Heart left ventricle (tissue), 16 donors: Measurements from ENCODE around the gene JPH2. TPM values are rescaled to one million over a fixed set of nuclear protein-coding genes. Genes with fewer than 3 reads are reported as not detected.
"Not testable (repeated sequence)": the region's sequence is repeated elsewhere in the genome, so short reads cannot be mapped to it uniquely, and the experiment has no call there.

Experiments used
- ATAC-seq, 4 donors: fragments of 200-7000 bp; cut with Tn5 transposase; one replicate each; pipeline ENCODE4 v1.9.1; 2020 to 2022; ENCODE audit warnings: moderate library complexity in 4 of 4, mild to moderate bottlenecking in 3 of 4, moderate number of reproducible peaks in 1 of 4
- DNase-seq, 5 donors: peaks; one replicate each; pipeline ENCODE4 v3.0.0-alpha.2; 2020
- H3K27ac ChIP-seq, 12 donors: fragments of 200-600 bp; sonication (generic) in 4 of 12; one replicate each; pipeline versions ENCODE4 v1.5.0 to v1.8.0; 2016 to 2022; ENCODE audit warnings: mild to moderate bottlenecking in 2 of 12
- H3K27me3 ChIP-seq, 9 donors: fragments of 200-600 bp; sonication (generic) in 2 of 9; one replicate each; pipeline versions ENCODE4 v1.5.1 to v1.8.0; 2016 to 2022; ENCODE audit warnings: mild to moderate bottlenecking in 3 of 9
- H3K36me3 ChIP-seq, 9 donors: fragments of 200-600 bp; sonication (generic) in 2 of 9; one replicate each; pipeline versions ENCODE4 v1.5.0 to v1.8.0; 2018 to 2022; ENCODE audit warnings: mild to moderate bottlenecking in 2 of 9
- H3K4me1 ChIP-seq, 12 donors: fragments of 200-600 bp; sonication (generic) in 4 of 12; one replicate each; pipeline versions ENCODE4 v1.5.0 to v1.8.0; 2016 to 2022; ENCODE audit warnings: mild to moderate bottlenecking in 3 of 12
- H3K4me3 ChIP-seq, 12 donors: fragments of 200-600 bp; sonication (generic) in 4 of 12; one replicate each; pipeline versions ENCODE4 v1.5.0 to v1.8.0; 2017 to 2022; ENCODE audit warnings: mild to moderate bottlenecking in 9 of 12, moderate library complexity in 4 of 12
- H3K9me3 ChIP-seq, 12 donors: fragments of 200-600 bp; sonication (generic) in 4 of 12; one replicate each; pipeline versions ENCODE4 v1.5.0 to v1.8.0; 2016 to 2022; ENCODE audit warnings: mild to moderate bottlenecking in 1 of 12
- POLR2A ChIP-seq, 2 donors: fragments of 450-650 bp; IDR thresholded peaks; one replicate each; pipeline ENCODE4 v1.6.1; 2017; ENCODE audit warnings: antibody characterized with exemption in 2 of 2, mild to moderate bottlenecking in 2 of 2, moderate library complexity in 2 of 2
- WGBS, 4 donors: extraction: QIAGEN DNeasy Blood & Tissue Kit in 2 of 4; methylation state at CpG; one replicate each; pipeline versions ENCODE4 v1.1.5 to v1.1.7; 2013 to 2018; 5-methylcytosine and 5-hydroxymethylcytosine counted together
- intact Hi-C, 10 donors: fragments of 100-400 bp; cut with DNase I; formaldehyde crosslinking; loops; one replicate each; pipeline versions ENCODE4 v1.11.1 to v1.14.2; 2022
- polyA plus RNA-seq, 2 donors: library from polyadenylated mRNA; stranded (reverse); fragments of 200-250 nt; gene quantifications; one replicate each; pipeline ENCODE4 v1.2.3, GENCODE V29; 2013
- total RNA-seq, 9 donors: library from RNA; depleted of rRNA in 2 of 9; stranded (reverse); fragments of >200 nt in 2 of 9; fragmentation: NEBNext Ultra II Directional in 3 of 9; extraction: Animal tissue kit (Norgen Biotek cat#: 25700) in 3 of 9; gene quantifications; one replicate each; pipeline versions ENCODE4 v1.1.0 to v1.2.4, GENCODE V29; 2016 to 2023
- TF ChIP-seq, protein P1 (sequence below), 12 donors: fragments of 200-600 bp; sonication (generic) in 4 of 12; IDR thresholded peaks; one replicate each; pipeline versions ENCODE4 v1.5.0 to v1.8.0; 2018 to 2022; ENCODE audit warnings: antibody characterized with exemption in 12 of 12, mild to moderate bottlenecking in 5 of 12
- donor health status: ischemic (EF 13 %, LVEDD 7.1; RV severe dilation, severe dysfunction).
- donor health status: healthy with polysubstance abuse.
- donor health status: DM: no; HTN: yes; CAD: no.
- donor health status: DM: no; HTN: no; CAD: no.
- donor health status: ischemic (EF 25% LVEDD 6.9; RV normal size, moderate dysfunction).
- donor health status: ischemic (EF 25% LVEDD 5.7; RV mildly dilated, moderate dysfunction).
- donor health status: healthy.
- donor health status: DM: yes; HTN: yes; CAD: no.
- donor health status: ischemic (EF 35%, LVEDD 5.7; RV mildly dilated, moderate dysfunction).
- donor health status: nonischemic (EF 11% LVEDD 7.7; RV severe dilation, severe dysfunction).
- donor health status: DM: yes; HTN: yes; CAD: no.
- donor health status: PGD.
- donor health status: ischemic (EF 29% LVEDD 5.4; RV normal size, mild dysfunction).
- donor health status: nonischemic (EF 23%, LVEDD 6.1; RV moderate dilation, normal function).

JPH2 gene
- total and polyA plus RNA-seq, 11 donors: 99.5 to 219 (median 155) TPM

- Histone ChIP-seq H3K4me3 (no peak overlapping the region), H3K27me3 (no peaks in the 10 kb centered on the region), H3K9me3 (no peaks in the 10 kb centered on the region), H3K27ac (peak overlapping the region in 3 of 12 donors; percentile 22 to 80 (median 48)), H3K4me1 (peaks cover 0 to 31% (median 5%) of the 10 kb centered on the region in 12 donors), H3K36me3 (peaks cover 0 to 4% (median 0%) of the 10 kb centered on the region in 9 donors)
- no peak for TF ChIP-seq POLR2A (IDR thresholded peaks at IDR 0.05)
- TF ChIP-seq, protein P1, sequence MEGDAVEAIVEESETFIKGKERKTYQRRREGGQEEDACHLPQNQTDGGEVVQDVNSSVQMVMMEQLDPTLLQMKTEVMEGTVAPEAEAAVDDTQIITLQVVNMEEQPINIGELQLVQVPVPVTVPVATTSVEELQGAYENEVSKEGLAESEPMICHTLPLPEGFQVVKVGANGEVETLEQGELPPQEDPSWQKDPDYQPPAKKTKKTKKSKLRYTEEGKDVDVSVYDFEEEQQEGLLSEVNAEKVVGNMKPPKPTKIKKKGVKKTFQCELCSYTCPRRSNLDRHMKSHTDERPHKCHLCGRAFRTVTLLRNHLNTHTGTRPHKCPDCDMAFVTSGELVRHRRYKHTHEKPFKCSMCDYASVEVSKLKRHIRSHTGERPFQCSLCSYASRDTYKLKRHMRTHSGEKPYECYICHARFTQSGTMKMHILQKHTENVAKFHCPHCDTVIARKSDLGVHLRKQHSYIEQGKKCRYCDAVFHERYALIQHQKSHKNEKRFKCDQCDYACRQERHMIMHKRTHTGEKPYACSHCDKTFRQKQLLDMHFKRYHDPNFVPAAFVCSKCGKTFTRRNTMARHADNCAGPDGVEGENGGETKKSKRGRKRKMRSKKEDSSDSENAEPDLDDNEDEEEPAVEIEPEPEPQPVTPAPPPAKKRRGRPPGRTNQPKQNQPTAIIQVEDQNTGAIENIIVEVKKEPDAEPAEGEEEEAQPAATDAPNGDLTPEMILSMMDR (IDR thresholded peaks at IDR 0.05): no peak
- ATAC-seq: peak; percentile 14 to 45 (median 23)
- 33 to 40% (median 38%) methylated on average over 9 of the region's 9 CpGs for WGBS, 4 donors
- intact Hi-C loops: no loop called here
- peak in 1 of 5 donors; percentile 14 for DNase-seq
Measured at GRCh38 chr20:44129911-44130718, 56.9 kb downstream of the JPH2 start.

DNA sequence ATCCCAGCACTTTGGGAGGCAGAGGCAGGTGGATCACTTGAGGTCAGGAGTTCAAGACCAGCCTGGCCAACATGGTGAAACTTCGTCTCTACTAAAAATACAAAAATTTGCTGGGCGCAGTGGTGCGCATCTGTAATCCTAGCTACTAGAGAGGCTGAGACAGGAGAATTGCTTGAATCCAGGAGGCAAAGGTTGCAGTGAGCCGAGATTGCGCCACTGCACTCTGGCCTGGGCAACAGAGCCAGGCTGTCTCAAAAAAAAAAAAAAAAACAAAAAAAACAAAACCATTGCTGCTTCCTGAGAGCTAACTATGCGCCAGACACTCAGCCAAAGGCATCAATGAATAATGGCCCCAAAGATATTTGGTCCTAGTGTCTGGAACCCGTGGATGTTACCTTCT is 57.7 kb downstream of the JPH2 start:
- intact Hi-C loops, ATAC-seq, DNase-seq, H3K27me3 ChIP-seq, H3K4me3 ChIP-seq, H3K36me3 ChIP-seq, H3K9me3 ChIP-seq: not testable (repeated sequence)
- WGBS, 4 donors: 84 to 89% (median 85%) methylated on average over 7 of the region's 7 CpGs
- Histone ChIP-seq H3K4me1 (peaks cover 0 to 36% (median 7%) of the 10 kb centered on the region in 12 donors), H3K27ac (peak overlapping the region in 3 of 12 donors; percentile 22 to 80 (median 48))

DNA sequence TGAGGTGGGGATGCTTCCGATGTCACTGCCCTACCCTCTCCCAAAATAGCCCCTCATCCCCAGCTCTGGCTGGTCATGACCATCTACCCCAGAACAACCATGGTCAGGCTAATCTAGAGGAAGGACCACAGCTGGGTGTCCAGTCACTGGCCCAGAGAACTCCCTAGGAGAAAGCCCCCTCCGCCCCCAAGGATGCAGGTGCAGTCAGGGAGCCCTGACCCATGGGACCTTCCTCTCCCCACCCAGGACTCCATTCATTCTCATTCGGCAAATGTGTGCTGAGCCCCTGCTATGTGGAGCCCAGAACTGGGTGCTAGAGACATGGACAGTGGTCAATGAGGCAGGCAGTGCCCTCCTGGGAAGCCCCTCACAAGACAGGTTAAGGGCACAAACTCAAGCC is 60.5 kb downstream of the JPH2 start:
- WGBS, 4 donors: 78 to 100% (median 80%) methylated on average over 1 to 3 of the region's 3 CpGs
- ATAC-seq: no peak
- Histone ChIP-seq H3K4me3 (no peak overlapping the region), H3K27me3 (no peaks in the 10 kb centered on the region), H3K27ac (peak overlapping the region in 1 of 12 donors; percentile 9), H3K36me3 (peaks cover 0 to 4% (median 0%) of the 10 kb centered on the region in 9 donors), H3K9me3 (no peaks in the 10 kb centered on the region), H3K4me1 (peaks cover 0 to 57% (median 9%) of the 10 kb centered on the region in 12 donors)
- intact Hi-C loops: no loop called here
- no peak for DNase-seq
- no peak for TF ChIP-seq POLR2A (IDR thresholded peaks at IDR 0.05)
- TF ChIP-seq, protein P1 (IDR thresholded peaks at IDR 0.05): no peak

- H3K27me3 ChIP-seq: no peaks in the 10 kb centered on the region
- no peaks in the 10 kb centered on the region for H3K9me3 ChIP-seq
- peak overlapping the region in 7 of 12 donors; percentile 15 to 75 (median 42) for H3K27ac ChIP-seq
- WGBS, 4 donors: 71 to 84% (median 75%) methylated on average over 12 of the region's 12 CpGs
- intact Hi-C loops: no loop called here
- peaks cover 0 to 59% (median 12%) of the 10 kb centered on the region in 12 donors for H3K4me1 ChIP-seq
- ATAC-seq (peak in 3 of 4 donors; percentile 23 to 38 (median 29)), DNase-seq (no peak)
- H3K4me3 ChIP-seq: no peak overlapping the region
- TF ChIP-seq, protein P1 (IDR thresholded peaks at IDR 0.05): no peak
- TF ChIP-seq POLR2A (IDR thresholded peaks at IDR 0.05): no peak
- H3K36me3 ChIP-seq: peaks cover 0 to 4% (median 0%) of the 10 kb centered on the region in 9 donors
Measured at GRCh38 chr20:44125332-44126127, 61.5 kb downstream of the JPH2 start.
